Measurements from ENCODE around the gene EPC1. TPM values are rescaled to one million over a fixed set of nuclear protein-coding genes. Genes with fewer than 3 reads are reported as not detected.

The EPC1 gene
- total RNA-seq, 6 experiments from 2014 or later = 10.5 to 14.6 (median 12.4) TPM

DNA sequence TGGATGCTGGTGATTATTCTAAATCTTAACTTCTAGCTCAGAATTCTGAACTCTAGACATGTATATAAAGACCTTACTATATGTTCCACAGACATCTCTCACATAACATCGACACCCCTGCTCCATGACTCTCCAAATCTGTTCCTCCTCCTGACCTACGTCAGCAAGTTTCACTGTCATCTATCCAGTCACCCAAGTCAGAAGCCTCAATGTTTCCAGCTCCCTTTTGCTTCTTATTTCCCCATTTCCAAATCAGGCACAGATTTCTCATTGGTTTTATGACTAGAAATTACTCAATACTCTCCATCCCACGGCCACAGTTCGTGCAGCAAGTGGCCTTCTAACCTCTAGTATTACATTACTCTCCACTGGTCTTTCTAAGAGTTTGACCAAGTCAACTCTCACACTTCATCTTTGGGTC is 28.5 kb downstream of the EPC1 start:
- WGBS (ENCODE audit: insufficient coverage, low coverage, low lambda C conversion rate, missing lambda C conversion rate) = 30% methylated on average over 4 of the region's 4 CpGs

DNA sequence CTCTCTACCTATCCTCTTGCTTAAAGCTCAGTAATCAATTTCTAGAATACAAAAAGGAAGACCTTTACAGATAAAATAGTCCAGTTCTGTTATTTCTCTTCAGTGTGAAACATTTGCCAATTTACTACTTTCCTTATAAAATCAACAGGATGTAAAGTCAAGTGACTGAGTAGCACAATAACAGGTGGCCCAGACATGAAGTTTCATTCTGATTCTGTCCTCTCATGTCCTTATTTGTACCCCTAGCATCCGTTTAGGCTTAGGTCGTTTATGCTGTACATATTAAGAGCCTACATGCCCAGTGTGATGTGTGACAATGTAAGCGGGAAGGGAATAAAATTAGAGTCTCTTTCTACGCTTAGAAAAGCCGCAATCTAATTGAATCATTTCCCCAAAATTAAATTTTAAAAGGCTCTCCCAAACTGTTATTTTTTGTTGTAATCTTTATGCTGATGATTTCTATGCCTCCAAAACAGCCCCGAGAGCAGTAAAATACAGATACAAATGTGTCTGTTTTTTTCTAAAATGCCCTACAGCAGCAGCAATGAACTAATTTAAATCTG is 29.1 kb downstream of the EPC1 start:
- ATAC-seq (peak; percentile 27 to 65 (median 41)), DNase-seq (no peak)
- Histone ChIP-seq H3K36me3 (no peaks in the 10 kb centered on the region), H3K4me1 (peaks cover 0 to 43% (median 4%) of the 10 kb centered on the region in 4 donors), H3K27me3 (no peaks in the 10 kb centered on the region), H3K4me3 (no peak overlapping the region), H3K27ac (peak overlapping the region in 2 of 3 donors; percentile 0 to 9), H3K9me3 (no peaks in the 10 kb centered on the region)
- no peak for TF ChIP-seq POLR2A (IDR thresholded peaks at IDR 0.05)
- TF ChIP-seq CTCF (IDR thresholded peaks at IDR 0.05) = no peak
- WGBS (ENCODE audit: insufficient coverage, low coverage, low lambda C conversion rate, missing lambda C conversion rate) = 58% methylated on average over 6 of the region's 6 CpGs
- intact Hi-C loops (cut with DNase I) = no loop called here

More for the DNA sequence above, 28.5 kb downstream of the EPC1 start:
- Histone ChIP-seq H3K4me1 (peaks cover 0 to 43% (median 2%) of the 10 kb centered on the region in 4 donors), H3K27me3 (no peaks in the 10 kb centered on the region), H3K27ac (peak overlapping the region in 2 of 3 donors; percentile 0 to 9), H3K9me3 (no peaks in the 10 kb centered on the region), H3K4me3 (no peak overlapping the region), H3K36me3 (no peaks in the 10 kb centered on the region)
- DNase-seq (no peak), ATAC-seq (peak; percentile 48 to 80 (median 75))
- TF ChIP-seq POLR2A (IDR thresholded peaks at IDR 0.05) (no peak), CTCF (IDR thresholded peaks at IDR 0.05) (no peak)
- intact Hi-C loops (cut with DNase I) = no loop called here

- Histone ChIP-seq H3K36me3 (no peaks in the 10 kb centered on the region), H3K27me3 (no peaks in the 10 kb centered on the region), H3K4me1 (peaks cover 0 to 39% (median 4%) of the 10 kb centered on the region in 4 donors), H3K4me3 (no peak overlapping the region), H3K9me3 (no peaks in the 10 kb centered on the region), H3K27ac (no peak overlapping the region)
- DNase-seq (no peak), ATAC-seq (no peak)
- 85% methylated on average over 3 of the region's 3 CpGs for WGBS (ENCODE audit: insufficient coverage, low coverage, low lambda C conversion rate, missing lambda C conversion rate)
- intact Hi-C loops (cut with DNase I) = no loop called here
- no peak for TF ChIP-seq CTCF (IDR thresholded peaks at IDR 0.05)
- no peak for TF ChIP-seq POLR2A (IDR thresholded peaks at IDR 0.05)
Observed at GRCh38 chr10:32315424-32315823, 31.5 kb downstream of the EPC1 start.

DNA sequence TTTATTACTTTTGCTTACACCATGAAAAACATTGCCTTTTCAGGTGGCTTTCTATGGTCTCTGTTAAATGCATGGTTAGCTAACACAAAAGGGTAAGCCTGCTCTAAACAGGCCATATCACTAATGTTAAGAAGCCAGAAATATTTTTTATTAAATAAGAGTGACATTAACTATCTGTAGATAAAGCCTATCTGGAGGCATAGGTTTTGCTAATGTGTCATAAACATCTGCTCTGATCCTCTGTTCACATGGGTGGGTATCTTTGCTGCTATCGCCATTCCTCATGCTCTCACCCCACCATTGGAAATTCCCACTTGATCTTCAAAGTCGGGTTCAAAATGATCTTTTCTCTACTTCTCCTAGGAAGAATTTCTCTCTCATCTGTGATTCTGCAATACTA is 32.4 kb downstream of the EPC1 start:
- Histone ChIP-seq H3K36me3 (no peaks in the 10 kb centered on the region), H3K27ac (no peak overlapping the region), H3K9me3 (no peaks in the 10 kb centered on the region), H3K4me3 (no peak overlapping the region), H3K27me3 (no peaks in the 10 kb centered on the region), H3K4me1 (peaks cover 0 to 39% (median 4%) of the 10 kb centered on the region in 4 donors)
- intact Hi-C loops (cut with DNase I) = no loop called here
- DNase-seq (no peak), ATAC-seq (no peak)
- WGBS (ENCODE audit: insufficient coverage, low coverage, low lambda C conversion rate, missing lambda C conversion rate) = 91% methylated on average over 2 of the region's 2 CpGs
- TF ChIP-seq POLR2A (IDR thresholded peaks at IDR 0.05) = no peak
- no peak for TF ChIP-seq CTCF (IDR thresholded peaks at IDR 0.05)

Measured in right lobe of liver (tissue), 6 donors.